ENCODE data around the gene KCNH2. TPM values are rescaled to one million over a fixed set of nuclear protein-coding genes. Genes with fewer than 3 reads are reported as not detected.

KCNH2 gene
- total and polyA plus RNA-seq, 10 of the 15 experiments (the other 5 are each of a cell fraction or from before 2014, with no cell fraction given): 0.04 to 0.24 (median 0.17) TPM; not detected in 6

- SMC1A ChIA-PET (ENCODE audit: uncharacterized antibody, unreplicated experiment): interaction anchor here (0.9 to 1.8 kb wide), 5 partner anchors 11 to 205 kb away, joined by 3 to 5 read pairs (median 4); no protein-coding TSS in a partner anchor
- no peak overlapping the region for H3K4me2 ChIP-seq (ENCODE audit: control insufficient read depth, insufficient read depth)
- TF ChIP-seq POLR2A (IDR thresholded peaks at IDR 0.05; ENCODE audit: low read depth, low read length) (no peak), REST (IDR thresholded peaks at IDR 0.05; ENCODE audit: low read depth, low read length) (peak; percentile 96)
- 4% methylated on average over 2 of the region's 2 CpGs for WGBS (ENCODE audit: insufficient coverage, insufficient replicate concordance, low lambda C conversion rate, missing lambda C conversion rate)
- no peak for ATAC-seq
- H2AFZ ChIP-seq (ENCODE audit: control insufficient read depth, low read depth, low read length): no peak overlapping the region
- no peak overlapping the region for H3K27ac ChIP-seq (ENCODE audit: control insufficient read depth, insufficient read depth)
- H3K4me3 ChIP-seq: no peak overlapping the region
- H4K20me1 ChIP-seq (ENCODE audit: control insufficient read depth, insufficient read depth): no peaks in the 10 kb centered on the region
- no peak for DNase-seq (ENCODE audit: low read depth, low spot score)
- intact Hi-C loops (cut with micrococcal nuclease; ENCODE audit: unreplicated experiment): loop anchor here (2.0 to 5.0 kb wide), 2 partner anchors 21 to 537 kb away; no protein-coding TSS in a partner anchor
- no peaks in the 10 kb centered on the region; the same call in 1 of the 2 replicates for H3K4me1 ChIP-seq (ENCODE audit: control insufficient read depth, insufficient read depth, low read length)
- H3K9me3 ChIP-seq (replicated peaks; ENCODE audit: control insufficient read depth, insufficient read depth, low read length): no peaks in the 10 kb centered on the region
- in situ Hi-C loops (cut with MboI): no loop called here
- no TSS peak for BruUV-seq (replicated peaks)
- H3K36me3 ChIP-seq (ENCODE audit: control insufficient read depth in 2 of 2, insufficient read depth in 2 of 2, low read length in 1 of 2): no peaks in the 10 kb centered on the region
- no peak for FAIRE-seq
- H3K79me2 ChIP-seq (ENCODE audit: control insufficient read depth, insufficient read depth, low read length): no peaks in the 10 kb centered on the region
- CTCF ChIA-PET: interaction anchor here (0.8 to 4.2 kb wide), 14 partner anchors 9 to 261 kb away, joined by 3 to 34 read pairs (median 6); no protein-coding TSS in a partner anchor
- RAD21 ChIA-PET (ENCODE audit: unreplicated experiment): interaction anchor here (1.0 to 1.9 kb wide), 4 partner anchors 9 to 205 kb away, joined by 3 to 4 read pairs (median 4); no protein-coding TSS in a partner anchor
- H3K9ac ChIP-seq (ENCODE audit: control insufficient read depth, insufficient read depth, low read length): no peak overlapping the region
- H3K27me3 ChIP-seq (replicated peaks in 1 of 2; ENCODE audit: control insufficient read depth in 2 of 2, insufficient read depth in 2 of 2, low read length in 1 of 2): peaks cover 5% of the 10 kb centered on the region in 2 experiments
- POLR2A ChIA-PET: no interaction called here
Observed at GRCh38 chr7:150983893-150984368, 5.8 kb upstream of the KCNH2 start.

- Histone ChIP-seq H3K79me2 (ENCODE audit: control insufficient read depth, insufficient read depth, low read length) (no peaks in the 10 kb centered on the region), H3K27me3 (replicated peaks in 1 of 2; ENCODE audit: control insufficient read depth in 2 of 2, insufficient read depth in 2 of 2, low read length in 1 of 2) (peaks cover 2 to 6% of the 10 kb centered on the region in 2 experiments; a peak in 3 of 4 replicates), H4K20me1 (ENCODE audit: control insufficient read depth, insufficient read depth) (no peaks in the 10 kb centered on the region), H3K27ac (ENCODE audit: control insufficient read depth, insufficient read depth) (no peak overlapping the region), H3K9me3 (replicated peaks; ENCODE audit: control insufficient read depth, insufficient read depth, low read length) (no peaks in the 10 kb centered on the region), H3K36me3 (ENCODE audit: control insufficient read depth in 2 of 2, insufficient read depth in 2 of 2, low read length in 1 of 2) (no peaks in the 10 kb centered on the region), H2AFZ (ENCODE audit: control insufficient read depth, low read depth, low read length) (no peak overlapping the region), H3K4me2 (ENCODE audit: control insufficient read depth, insufficient read depth) (no peak overlapping the region), H3K9ac (ENCODE audit: control insufficient read depth, insufficient read depth, low read length) (no peak overlapping the region), H3K4me1 (ENCODE audit: control insufficient read depth, insufficient read depth, low read length) (no peaks in the 10 kb centered on the region), H3K4me3 (no peak overlapping the region)
- ChIA-PET POLR2A (no interaction called here), CTCF (interaction anchor here (1.3 kb wide), 1 partner anchor 20 kb away, joined by 6 read pairs; no protein-coding TSS in a partner anchor), RAD21 (ENCODE audit: unreplicated experiment) (no interaction called here), SMC1A (ENCODE audit: uncharacterized antibody, unreplicated experiment) (no interaction called here)
- intact Hi-C loops (cut with micrococcal nuclease; ENCODE audit: unreplicated experiment): loop anchor here (5.0 kb wide), 1 partner anchor 535 kb away; no protein-coding TSS in a partner anchor
- no peak for ATAC-seq
- in situ Hi-C loops (cut with MboI): no loop called here
- WGBS (ENCODE audit: insufficient coverage, insufficient replicate concordance, low lambda C conversion rate, missing lambda C conversion rate): 12% methylated on average over 3 of the region's 3 CpGs
- no peak for FAIRE-seq
- BruUV-seq (replicated peaks): no TSS peak
- DNase-seq (ENCODE audit: low read depth, low spot score): no peak
- TF ChIP-seq BCL3 (IDR thresholded peaks at IDR 0.05; ENCODE audit: borderline replicate concordance, insufficient read depth, low read depth, low read length, poor library complexity, severe bottlenecking) (no peak), TAF1 (IDR thresholded peaks at IDR 0.05; ENCODE audit: borderline replicate concordance, low read depth, low read length) (no peak), WRNIP1 (IDR thresholded peaks at IDR 0.05; ENCODE audit: borderline replicate concordance, low read depth, low read length) (no peak), TCF7 (IDR thresholded peaks at IDR 0.05; ENCODE audit: borderline replicate concordance) (no peak), BHLHE40 (IDR thresholded peaks at IDR 0.05; ENCODE audit: borderline replicate concordance in 1 of 2, low read depth in 2 of 2, low read length in 1 of 2) (no peak), NKRF (conservative IDR thresholded peaks at IDR 0.05) (no peak), SPI1 (IDR thresholded peaks at IDR 0.05; ENCODE audit: borderline replicate concordance, insufficient read depth, low read depth, low read length) (no peak)
Observed at GRCh38 chr7:150982351-150982750, 4.2 kb upstream of the KCNH2 start.
